Astrocyte of the cerebellum (primary cell): Measurements from ENCODE around the gene CATSPERZ.
"Not testable (repeated sequence)": the region's sequence is repeated elsewhere in the genome, so short reads cannot be mapped to it uniquely, and the experiment has no call there.

Experiments used
- DNase-seq: peaks from one replicate; pipeline ENCODE4 v3.0.0-alpha.2; 2011; ENCODE audit warnings: low read depth
- H3K4me3 ChIP-seq: 2 replicates; pipeline ENCODE4 v1.5.1; 2011; ENCODE audit warnings: mild to moderate bottlenecking, low read depth, low read length, moderate library complexity
- in situ Hi-C: cut with HindIII; loops from 2 replicates; pipeline ENCODE4 v1.10.0; 2017; ENCODE audit warnings: low sequenced_read_pairs
- TF ChIP-seq, protein P1 (sequence below): IDR thresholded peaks from 2 replicates; pipeline ENCODE4 v1.5.1; 2012; ENCODE audit warnings: low read length, low read depth, moderate library complexity, mild to moderate bottlenecking; ENCODE audit errors: missing control alignments

The CATSPERZ gene

DNA sequence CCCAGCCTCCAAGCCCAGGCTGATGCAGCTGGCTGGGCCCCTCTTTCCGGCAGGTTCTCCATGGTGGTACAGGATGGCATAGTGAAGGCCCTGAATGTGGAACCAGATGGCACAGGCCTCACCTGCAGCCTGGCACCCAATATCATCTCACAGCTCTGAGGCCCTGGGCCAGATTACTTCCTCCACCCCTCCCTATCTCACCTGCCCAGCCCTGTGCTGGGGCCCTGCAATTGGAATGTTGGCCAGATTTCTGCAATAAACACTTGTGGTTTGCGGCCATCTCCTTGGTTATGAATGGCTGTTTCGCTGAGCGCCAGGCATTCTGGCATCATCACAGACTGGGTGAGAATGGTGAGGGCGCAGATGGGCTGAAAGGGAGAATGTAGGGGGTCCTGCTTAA is 21.4 kb downstream of the CATSPERZ start:
- TF ChIP-seq, protein P1, sequence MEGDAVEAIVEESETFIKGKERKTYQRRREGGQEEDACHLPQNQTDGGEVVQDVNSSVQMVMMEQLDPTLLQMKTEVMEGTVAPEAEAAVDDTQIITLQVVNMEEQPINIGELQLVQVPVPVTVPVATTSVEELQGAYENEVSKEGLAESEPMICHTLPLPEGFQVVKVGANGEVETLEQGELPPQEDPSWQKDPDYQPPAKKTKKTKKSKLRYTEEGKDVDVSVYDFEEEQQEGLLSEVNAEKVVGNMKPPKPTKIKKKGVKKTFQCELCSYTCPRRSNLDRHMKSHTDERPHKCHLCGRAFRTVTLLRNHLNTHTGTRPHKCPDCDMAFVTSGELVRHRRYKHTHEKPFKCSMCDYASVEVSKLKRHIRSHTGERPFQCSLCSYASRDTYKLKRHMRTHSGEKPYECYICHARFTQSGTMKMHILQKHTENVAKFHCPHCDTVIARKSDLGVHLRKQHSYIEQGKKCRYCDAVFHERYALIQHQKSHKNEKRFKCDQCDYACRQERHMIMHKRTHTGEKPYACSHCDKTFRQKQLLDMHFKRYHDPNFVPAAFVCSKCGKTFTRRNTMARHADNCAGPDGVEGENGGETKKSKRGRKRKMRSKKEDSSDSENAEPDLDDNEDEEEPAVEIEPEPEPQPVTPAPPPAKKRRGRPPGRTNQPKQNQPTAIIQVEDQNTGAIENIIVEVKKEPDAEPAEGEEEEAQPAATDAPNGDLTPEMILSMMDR, result no peak
- in situ Hi-C loops, result loop anchor here (10.0 kb wide), 1 partner anchor 57 kb away; no protein-coding TSS in a partner anchor
- no peak overlapping the region for H3K4me3 ChIP-seq
- peak; percentile 66 for DNase-seq

GRCh38 chr11:64322925-64323260 is 22.7 kb downstream of the CATSPERZ start:
- H3K4me3 ChIP-seq, result no peak overlapping the region
- TF ChIP-seq, protein P1, result no peak
- in situ Hi-C loops, result loop anchor here (10.0 kb wide), 1 partner anchor 58 kb away; no protein-coding TSS in a partner anchor
- no peak for DNase-seq

DNA sequence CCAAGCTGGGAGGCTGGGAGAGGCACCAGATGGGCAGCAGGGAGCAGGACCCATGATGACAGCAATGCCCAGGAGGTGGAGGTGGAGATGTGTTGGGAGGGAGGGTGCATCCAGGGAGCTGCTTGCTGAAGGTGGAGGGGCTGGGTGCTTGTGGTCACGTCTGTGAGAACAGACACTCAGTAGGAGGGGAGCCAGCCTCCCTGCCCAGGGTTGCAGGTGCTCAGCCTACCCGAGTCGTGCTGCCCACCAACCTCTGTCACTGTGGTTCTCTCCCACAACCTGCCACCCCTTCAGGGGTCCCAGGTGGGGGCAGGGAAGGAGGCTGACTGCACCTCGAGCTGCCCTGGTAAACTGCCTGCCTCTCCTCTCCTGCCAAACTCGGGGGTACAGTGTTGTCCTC is 23.2 kb downstream of the CATSPERZ start:
- no peak overlapping the region for H3K4me3 ChIP-seq
- TF ChIP-seq, protein P1, result no peak
- in situ Hi-C loops, result loop anchor here (10.0 kb wide), 1 partner anchor 59 kb away; no protein-coding TSS in a partner anchor
- DNase-seq, result no peak

GRCh38 chr11:64323984-64324383 is 23.8 kb downstream of the CATSPERZ start:
- DNase-seq, H3K4me3 ChIP-seq: not testable (repeated sequence)
- in situ Hi-C loops, result loop anchor here (10.0 kb wide), 1 partner anchor 59 kb away; no protein-coding TSS in a partner anchor

GRCh38 chr11:64324692-64325469 is 24.7 kb downstream of the CATSPERZ start:
- H3K4me3 ChIP-seq, result no peak overlapping the region

GRCh38 chr11:64327375-64327774 is 27.2 kb downstream of the CATSPERZ start:
- no peak overlapping the region for H3K4me3 ChIP-seq
- in situ Hi-C loops, result loop anchor here (10.0 kb wide), 1 partner anchor 63 kb away; no protein-coding TSS in a partner anchor
- DNase-seq, result no peak
- TF ChIP-seq, protein P1, result no peak

More at GRCh38 chr11:64324692-64325469, 24.7 kb downstream of the CATSPERZ start:
- DNase-seq, result no peak
- TF ChIP-seq, protein P1, result no peak
- in situ Hi-C loops, result loop anchor here (10.0 kb wide), 1 partner anchor 60 kb away; no protein-coding TSS in a partner anchor

DNA sequence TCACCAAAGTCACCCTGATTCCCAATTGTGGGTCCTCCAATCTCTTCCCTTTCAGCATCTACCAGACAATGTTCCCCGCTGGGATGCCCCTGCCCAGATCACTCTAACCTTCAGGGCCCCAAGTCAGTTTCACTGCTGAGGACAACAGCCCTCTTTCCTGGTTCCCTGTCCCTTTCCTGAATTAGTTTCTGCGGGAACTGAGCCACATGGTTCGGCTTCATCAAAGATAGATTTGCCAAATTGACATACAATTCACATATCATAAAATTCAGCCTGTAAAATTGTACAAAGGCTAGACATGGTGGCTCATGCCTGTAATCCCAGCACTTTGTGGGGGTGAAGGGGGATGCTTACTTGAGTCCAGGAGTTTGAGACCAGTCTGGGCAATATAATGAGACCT is 27.8 kb downstream of the CATSPERZ start:
- no peak overlapping the region for H3K4me3 ChIP-seq
- TF ChIP-seq, protein P1, result no peak
- in situ Hi-C loops, result loop anchor here (10.0 kb wide), 1 partner anchor 63 kb away; no protein-coding TSS in a partner anchor
- no peak for DNase-seq
